A549 (cell line): Measurements from ENCODE around the gene CLEC20A. TPM values are rescaled to one million over a fixed set of nuclear protein-coding genes. Genes with fewer than 3 reads are reported as not detected.

ENCODE experiments used
- ATAC-seq, 2 experiments: fragments of 200-7000 bp in 1 of 2; fragments of >200 bp in 1 of 2; cut with Nextera tagmentation in 1 of 2; cut with Tn5 transposase in 1 of 2; 3 replicates each; pipeline versions ENCODE4 v1.8.0 to v1.9.1; 2018 to 2020; ENCODE audit warnings: mild to moderate bottlenecking in 1 of 2, moderate library complexity in 1 of 2
- CTCF ChIA-PET: fragments of 300-600 bp; sonication (Branson Sonifier 250); formaldehyde crosslinking; extraction: SDS; loops from one replicate; lab custom pipeline; 2021; ENCODE audit warnings: antibody characterized with exemption, inconsistent platforms; lab: Yijun Ruan, JAX
- POLR2A ChIA-PET: fragments of 350-600 bp; formaldehyde crosslinking; extraction: SDS; loops from one replicate; lab custom pipeline; 2021; ENCODE audit warnings: antibody characterized with exemption, inconsistent platforms; lab: Yijun Ruan, JAX
- DNase-seq, 2 experiments: peaks; one replicate each; pipeline versions ENCODE4 v3.0.0 to v3.0.0-alpha.2; 2011 to 2016; ENCODE audit warnings: low read depth in 1 of 2, low spot score in 1 of 2
- FAIRE-seq: peaks from 2 replicates; lab custom pipeline; 2011; peaks lifted over from hg19 to GRCh38; lab: Jason Lieb, UNC
- H3K27ac ChIP-seq, 2 experiments: fragments of >200 bp; sonication (Bioruptor Twin); formaldehyde crosslinking; 3 replicates each; pipeline ENCODE4 v1.5.1; 2016 to 2017
- H3K4me1 ChIP-seq: fragments of >200 bp; sonication (Bioruptor Twin); formaldehyde crosslinking; 3 replicates; pipeline ENCODE4 v1.6.1; 2016
- H3K4me2 ChIP-seq: fragments of >200 bp; sonication (Bioruptor Twin); formaldehyde crosslinking; 3 replicates; pipeline ENCODE4 v1.6.1; 2016
- H3K4me3 ChIP-seq: fragments of >200 bp; sonication (Bioruptor Twin); formaldehyde crosslinking; 3 replicates; pipeline ENCODE4 v1.5.1; 2016
- H3K9me3 ChIP-seq: fragments of >200 bp; sonication (Bioruptor Twin); formaldehyde crosslinking; 3 replicates; pipeline ENCODE4 v1.6.1; 2016
- BHLHE40 ChIP-seq: IDR thresholded peaks from 2 replicates; pipeline ENCODE4 v1.6.1; 2012; ENCODE audit warnings: low read depth, low read length, inconsistent platforms
- CBX2 ChIP-seq: fragments of 200-600 bp; sonication (generic); IDR thresholded peaks from 2 replicates; pipeline ENCODE4 v1.6.1; 2016; ENCODE audit warnings: low read depth, mild to moderate bottlenecking, borderline replicate concordance
- CBX8 ChIP-seq: fragments of 200-600 bp; sonication (generic); IDR thresholded peaks from 2 replicates; pipeline ENCODE4 v1.6.1; 2016
- CTCF ChIP-seq: fragments of >200 bp; sonication (Bioruptor Twin); formaldehyde crosslinking; IDR thresholded peaks from 3 replicates; pipeline ENCODE4 v1.5.1; 2016
- E2F6 ChIP-seq: IDR thresholded peaks from 2 replicates; pipeline ENCODE4 v1.6.1; 2012; ENCODE audit warnings: low read depth, borderline replicate concordance
- EP300 ChIP-seq, 2 experiments: fragments of >200 bp; sonication (Bioruptor Twin); formaldehyde crosslinking; IDR thresholded peaks; 2 replicates in 1 of 2; 3 replicates in 1 of 2; pipeline ENCODE4 v1.6.1; 2016 to 2017
- ESRRA ChIP-seq: fragments of 150-350 bp; IDR thresholded peaks from 2 replicates; pipeline ENCODE4 v1.6.1; 2014; ENCODE audit warnings: mild to moderate bottlenecking, low read length, borderline replicate concordance
- HDAC2 ChIP-seq: fragments of 200-600 bp; sonication (generic); IDR thresholded peaks from 2 replicates; pipeline ENCODE4 v1.6.1; 2016
- HES2 ChIP-seq: fragments of >200 bp; sonication (Bioruptor Twin); formaldehyde crosslinking; IDR thresholded peaks from 2 replicates; pipeline ENCODE4 v1.6.1; 2016
- HOXA7 ChIP-seq: fragments of 250-450 bp; sonication (Bioruptor Pico); IDR thresholded peaks from 2 replicates; pipeline ENCODE4 v1.5.0; 2020; ENCODE audit warnings: mild to moderate bottlenecking, moderate library complexity
- JUN ChIP-seq, 2 experiments: fragments of >200 bp; sonication (Bioruptor Twin); formaldehyde crosslinking; IDR thresholded peaks; 2 replicates in 1 of 2; 3 replicates in 1 of 2; pipeline ENCODE4 v1.6.1; 2016 to 2017
- JUNB ChIP-seq: fragments of >200 bp; sonication (Bioruptor Twin); formaldehyde crosslinking; IDR thresholded peaks from 2 replicates; pipeline ENCODE4 v1.6.1; 2016
- MAFK ChIP-seq: fragments of 450-650 bp; IDR thresholded peaks from 2 replicates; pipeline ENCODE4 v1.6.1; 2014; ENCODE audit not compliant: partially characterized antibody
- MYC ChIP-seq: IDR thresholded peaks from 2 replicates; pipeline ENCODE4 v1.6.1; 2012; ENCODE audit warnings: mild to moderate bottlenecking, inconsistent platforms, low read length, improper control_type of control experiment, borderline replicate concordance
- NPAS2 ChIP-seq: fragments of 250-450 bp; sonication (Bioruptor Pico); IDR thresholded peaks from 2 replicates; pipeline ENCODE4 v1.8.0; 2022; ENCODE audit warnings: mild to moderate bottlenecking, moderate library complexity, borderline replicate concordance
- RAD21 ChIP-seq, 2 experiments: fragments of >200 bp in 1 of 2; sonication (Bioruptor Twin) in 1 of 2; formaldehyde crosslinking in 1 of 2; IDR thresholded peaks in 1 of 2; conservative IDR thresholded peaks in 1 of 2; 2 replicates in 1 of 2; 3 replicates in 1 of 2; pipeline ENCODE4 v1.6.1; 2012 to 2018; ENCODE audit warnings: inconsistent platforms in 1 of 2
- RARB ChIP-seq: fragments of 250-450 bp; sonication (Bioruptor Pico); IDR thresholded peaks from 2 replicates; pipeline ENCODE4 v1.8.0; 2021; ENCODE audit warnings: mild to moderate bottlenecking, moderate library complexity
- RCOR1 ChIP-seq: fragments of 150-350 bp; IDR thresholded peaks from 2 replicates; pipeline ENCODE4 v1.6.1; 2014; ENCODE audit warnings: antibody characterized with exemption, low read length, low read depth
- REST ChIP-seq: fragments of 200-600 bp; sonication (generic); IDR thresholded peaks from 2 replicates; pipeline ENCODE4 v1.6.1; 2016; ENCODE audit warnings: antibody characterized with exemption, mild to moderate bottlenecking, moderate library complexity
- RFX5 ChIP-seq: fragments of 450-650 bp; IDR thresholded peaks from 2 replicates; pipeline ENCODE4 v1.7.1; 2014; ENCODE audit warnings: antibody characterized with exemption, mild to moderate bottlenecking, moderate library complexity
- SREBF2 ChIP-seq: fragments of 450-650 bp; IDR thresholded peaks from 2 replicates; pipeline ENCODE4 v1.6.1; 2014; ENCODE audit warnings: mild to moderate bottlenecking, moderate library complexity
- USF2 ChIP-seq: fragments of 450-650 bp; IDR thresholded peaks from 2 replicates; pipeline ENCODE4 v1.6.1; 2014; ENCODE audit warnings: antibody characterized with exemption
- ZC3H11A ChIP-seq: fragments of 450-650 bp; IDR thresholded peaks from 2 replicates; pipeline ENCODE4 v1.6.1; 2014; ENCODE audit warnings: antibody characterized with exemption, mild to moderate bottlenecking
- ZSCAN20 ChIP-seq: fragments of 250-450 bp; sonication (Bioruptor Pico); IDR thresholded peaks from 2 replicates; pipeline ENCODE4 v1.8.0; 2022; ENCODE audit warnings: mild to moderate bottlenecking, moderate library complexity
- WGBS: methylation state at CpG from one replicate; pipeline ENCODE4 v1.1.6; 2017; ENCODE audit errors: missing lambda C conversion rate; 5-methylcytosine and 5-hydroxymethylcytosine counted together
- polyA plus RNA-seq, 4 experiments: library from polyadenylated mRNA; depleted of rRNA in 3 of 4; stranded (reverse); fragments of >200 nt; fragmentation: RNase III in 1 of 4; extraction: RNeasy Plus Mini Kit Qiagen cat#74134 plus additional on column Dnase treatment in 1 of 4; gene quantifications; 2 replicates in 3 of 4; 3 replicates in 1 of 4; pipeline ENCODE4 v1.2.3, GENCODE V29; 2011 to 2017
- TF ChIP-seq, protein P1 (sequence below): IDR thresholded peaks from 2 replicates; pipeline ENCODE4 v1.6.1; 2012
- TF ChIP-seq, protein P2 (sequence below): fragments of 250-450 bp; sonication (Bioruptor Pico); IDR thresholded peaks from 2 replicates; pipeline ENCODE4 v1.5.0; 2021; ENCODE audit warnings: mild to moderate bottlenecking, moderate library complexity, borderline replicate concordance
- TF ChIP-seq, protein P3 (sequence below): fragments of >200 bp; sonication (Bioruptor Twin); formaldehyde crosslinking; IDR thresholded peaks from 3 replicates; pipeline ENCODE4 v1.6.1; 2016

The CLEC20A gene
- polyA plus RNA-seq, 2 of the 4 experiments (the other 2 are of a cell fraction), result not detected

DNA sequence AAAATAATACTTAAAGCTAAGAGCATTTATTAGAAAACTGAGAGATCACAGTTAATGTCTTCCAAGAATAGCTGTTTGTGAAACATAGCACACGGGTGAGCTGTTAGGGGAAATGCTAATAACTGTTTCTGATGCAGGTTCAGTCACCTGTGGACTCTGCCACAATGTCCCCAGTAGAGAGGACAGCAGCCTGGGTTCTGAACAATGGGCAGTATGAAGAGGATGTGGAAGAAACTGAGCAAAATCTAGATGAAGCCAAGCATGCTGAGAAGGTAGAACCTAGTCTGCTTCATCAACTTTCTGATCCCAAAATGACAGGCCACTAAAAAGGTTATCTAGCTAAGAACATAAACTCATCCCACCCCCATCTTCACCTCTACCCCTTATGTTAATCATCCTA, 32.6 kb downstream of the CLEC20A start:
- Histone ChIP-seq H3K4me3 (no peak overlapping the region), H3K9me3 (no peaks in the 10 kb centered on the region), H3K4me1 (no peaks in the 10 kb centered on the region), H3K4me2 (no peak overlapping the region), H3K27ac (no peak overlapping the region)
- no peak for FAIRE-seq
- TF ChIP-seq MAFK (no peak), RCOR1 (no peak), RAD21 (conservative IDR thresholded peaks at IDR 0.05 in 1 of 2, IDR thresholded peaks at IDR 0.05 in 1 of 2) (no peak), EP300 (IDR thresholded peaks at IDR 0.05) (no peak), JUN (IDR thresholded peaks at IDR 0.05) (no peak), E2F6 (no peak), SREBF2 (no peak), REST (no peak), HOXA7 (CRISPR knock-in tag) (no peak), ZC3H11A (no peak), JUNB (no peak), USF2 (no peak), ESRRA (no peak), CTCF (no peak), NPAS2 (CRISPR knock-in tag) (no peak), RARB (no peak), HES2 (no peak), RFX5 (no peak)
- TF ChIP-seq, protein P1, sequence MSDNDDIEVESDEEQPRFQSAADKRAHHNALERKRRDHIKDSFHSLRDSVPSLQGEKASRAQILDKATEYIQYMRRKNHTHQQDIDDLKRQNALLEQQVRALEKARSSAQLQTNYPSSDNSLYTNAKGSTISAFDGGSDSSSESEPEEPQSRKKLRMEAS, result no peak
- ATAC-seq, result no peak
- no peak for DNase-seq
- ChIA-PET CTCF (interaction anchor here (0.7 to 1.0 kb wide), 3 partner anchors 34 to 215 kb away, joined by 3 to 4 read pairs (median 3); no protein-coding TSS in a partner anchor), POLR2A (no interaction called here)
- WGBS, result 96% methylated on average over 1 of the region's 1 CpG

DNA sequence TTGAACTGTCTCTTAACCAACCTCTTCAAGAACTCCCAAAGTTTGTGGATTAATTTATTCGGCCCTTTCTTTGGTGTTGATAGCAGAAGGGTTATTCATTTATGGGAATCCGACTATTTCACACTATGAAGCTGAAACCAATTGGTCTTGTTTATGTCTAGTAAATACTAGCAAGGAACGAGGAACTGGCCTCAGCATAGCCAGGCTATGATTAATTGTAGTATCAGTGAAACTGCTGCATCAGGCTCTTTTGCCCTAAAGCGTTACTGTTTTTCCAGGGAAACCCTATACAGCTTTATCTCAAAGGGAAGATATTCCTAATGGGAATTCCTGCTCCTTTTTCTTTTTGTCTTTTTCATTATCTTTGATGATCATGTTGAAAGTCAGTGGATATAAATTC, 35.1 kb downstream of the CLEC20A start:
- no peak for ATAC-seq
- ChIA-PET POLR2A (no interaction called here), CTCF (no interaction called here)
- FAIRE-seq, result no peak
- H3K4me2 ChIP-seq, result no peak overlapping the region
- no peak overlapping the region for H3K4me3 ChIP-seq
- H3K27ac ChIP-seq, result no peak overlapping the region
- DNase-seq, result no peak
- H3K4me1 ChIP-seq, result no peaks in the 10 kb centered on the region
- no peaks in the 10 kb centered on the region for H3K9me3 ChIP-seq
- 83% methylated on average over 4 of the region's 4 CpGs for WGBS
- TF ChIP-seq HDAC2 (no peak), CBX8 (no peak), ZC3H11A (no peak), ZSCAN20 (CRISPR knock-in tag) (no peak), BHLHE40 (no peak), RARB (no peak), MYC (no peak), CBX2 (no peak), USF2 (no peak)
- TF ChIP-seq, protein P2, sequence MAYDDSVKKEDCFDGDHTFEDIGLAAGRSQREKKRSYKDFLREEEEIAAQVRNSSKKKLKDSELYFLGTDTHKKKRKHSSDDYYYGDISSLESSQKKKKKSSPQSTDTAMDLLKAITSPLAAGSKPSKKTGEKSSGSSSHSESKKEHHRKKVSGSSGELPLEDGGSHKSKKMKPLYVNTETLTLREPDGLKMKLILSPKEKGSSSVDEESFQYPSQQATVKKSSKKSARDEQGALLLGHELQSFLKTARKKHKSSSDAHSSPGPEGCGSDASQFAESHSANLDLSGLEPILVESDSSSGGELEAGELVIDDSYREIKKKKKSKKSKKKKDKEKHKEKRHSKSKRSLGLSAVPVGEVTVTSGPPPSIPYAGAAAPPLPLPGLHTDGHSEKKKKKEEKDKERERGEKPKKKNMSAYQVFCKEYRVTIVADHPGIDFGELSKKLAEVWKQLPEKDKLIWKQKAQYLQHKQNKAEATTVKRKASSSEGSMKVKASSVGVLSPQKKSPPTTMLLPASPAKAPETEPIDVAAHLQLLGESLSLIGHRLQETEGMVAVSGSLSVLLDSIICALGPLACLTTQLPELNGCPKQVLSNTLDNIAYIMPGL (CRISPR knock-in tag), result no peak
- TF ChIP-seq, protein P3, sequence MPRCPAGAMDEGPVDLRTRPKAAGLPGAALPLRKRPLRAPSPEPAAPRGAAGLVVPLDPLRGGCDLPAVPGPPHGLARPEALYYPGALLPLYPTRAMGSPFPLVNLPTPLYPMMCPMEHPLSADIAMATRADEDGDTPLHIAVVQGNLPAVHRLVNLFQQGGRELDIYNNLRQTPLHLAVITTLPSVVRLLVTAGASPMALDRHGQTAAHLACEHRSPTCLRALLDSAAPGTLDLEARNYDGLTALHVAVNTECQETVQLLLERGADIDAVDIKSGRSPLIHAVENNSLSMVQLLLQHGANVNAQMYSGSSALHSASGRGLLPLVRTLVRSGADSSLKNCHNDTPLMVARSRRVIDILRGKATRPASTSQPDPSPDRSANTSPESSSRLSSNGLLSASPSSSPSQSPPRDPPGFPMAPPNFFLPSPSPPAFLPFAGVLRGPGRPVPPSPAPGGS, result no peak
